Parathyroid adenoma (tissue), 2 donors: ENCODE measurements around the gene FNTB.

ENCODE experiments used
- H2AFZ ChIP-seq: fragments of 300-600 bp; sonication (generic); one replicate; pipeline ENCODE4 v1.7.0; 2017; ENCODE audit warnings: antibody characterized with exemption, mild to moderate bottlenecking
- H3K27ac ChIP-seq: fragments of 300-600 bp; sonication (generic); one replicate; pipeline ENCODE4 v1.7.0; 2017
- H3K27me3 ChIP-seq: fragments of 300-600 bp; sonication (generic); one replicate; pipeline ENCODE4 v1.7.0; 2017; ENCODE audit warnings: low read length; ENCODE audit not compliant: control insufficient read depth, insufficient read depth
- H3K36me3 ChIP-seq: fragments of 300-600 bp; sonication (generic); one replicate; pipeline ENCODE4 v1.7.0; 2017; ENCODE audit warnings: low read length; ENCODE audit not compliant: control insufficient read depth, insufficient read depth
- H3K4me1 ChIP-seq: fragments of 300-600 bp; sonication (generic); one replicate; pipeline ENCODE4 v1.7.0; 2017; ENCODE audit warnings: control low read depth
- H3K4me2 ChIP-seq: fragments of 300-600 bp; sonication (generic); one replicate; pipeline ENCODE4 v1.7.0; 2017; ENCODE audit warnings: low read length
- H3K4me3 ChIP-seq: fragments of 300-600 bp; sonication (generic); one replicate; pipeline ENCODE4 v1.7.0; 2017; ENCODE audit warnings: low read depth, low read length
- H3K79me2 ChIP-seq: fragments of 300-600 bp; sonication (generic); one replicate; pipeline ENCODE4 v1.7.0; 2017; ENCODE audit warnings: control low read depth
- H3K9ac ChIP-seq: fragments of 300-600 bp; sonication (generic); one replicate; pipeline ENCODE4 v1.7.0; 2017; ENCODE audit warnings: mild to moderate bottlenecking
- H3K9me3 ChIP-seq: fragments of 300-600 bp; sonication (generic); one replicate; pipeline ENCODE4 v1.7.0; 2017; ENCODE audit warnings: low read length; ENCODE audit not compliant: control insufficient read depth
- TF ChIP-seq, protein P1 (sequence below): fragments of 300-600 bp; sonication (generic); IDR thresholded peaks from one replicate; pipeline ENCODE4 v1.7.0; 2017; ENCODE audit warnings: antibody characterized with exemption, mild to moderate bottlenecking
- donor health status: primary hyperparathyroidism.

FNTB gene

DNA sequence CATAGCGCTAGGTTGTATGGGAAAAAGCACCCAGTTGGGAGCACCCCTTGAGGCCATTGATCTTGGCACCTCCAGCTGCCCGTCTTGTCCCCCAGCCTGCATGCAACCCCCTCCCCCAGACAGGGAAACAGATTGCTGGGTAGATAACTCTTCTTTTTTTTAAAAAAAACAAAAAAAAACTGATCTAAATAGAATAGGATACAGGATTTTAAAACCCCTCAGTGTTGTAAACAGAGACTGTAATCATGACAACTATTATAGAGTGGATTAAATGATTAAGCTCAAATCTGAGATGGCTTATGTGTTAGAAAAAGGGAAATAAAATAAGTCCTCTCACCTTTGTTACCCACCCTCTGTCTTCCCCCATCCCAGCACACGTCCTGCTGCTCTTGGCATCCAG is 66.8 kb downstream of the FNTB start:
- Histone ChIP-seq H3K9ac (no peak overlapping the region), H3K36me3 (no peaks in the 10 kb centered on the region), H3K4me3 (no peak overlapping the region), H2AFZ (no peak overlapping the region), H3K9me3 (no peaks in the 10 kb centered on the region), H3K4me2 (no peak overlapping the region), H3K27me3 (no peaks in the 10 kb centered on the region), H3K27ac (no peak overlapping the region), H3K79me2 (no peaks in the 10 kb centered on the region), H3K4me1 (no peaks in the 10 kb centered on the region)
- TF ChIP-seq, protein P1, sequence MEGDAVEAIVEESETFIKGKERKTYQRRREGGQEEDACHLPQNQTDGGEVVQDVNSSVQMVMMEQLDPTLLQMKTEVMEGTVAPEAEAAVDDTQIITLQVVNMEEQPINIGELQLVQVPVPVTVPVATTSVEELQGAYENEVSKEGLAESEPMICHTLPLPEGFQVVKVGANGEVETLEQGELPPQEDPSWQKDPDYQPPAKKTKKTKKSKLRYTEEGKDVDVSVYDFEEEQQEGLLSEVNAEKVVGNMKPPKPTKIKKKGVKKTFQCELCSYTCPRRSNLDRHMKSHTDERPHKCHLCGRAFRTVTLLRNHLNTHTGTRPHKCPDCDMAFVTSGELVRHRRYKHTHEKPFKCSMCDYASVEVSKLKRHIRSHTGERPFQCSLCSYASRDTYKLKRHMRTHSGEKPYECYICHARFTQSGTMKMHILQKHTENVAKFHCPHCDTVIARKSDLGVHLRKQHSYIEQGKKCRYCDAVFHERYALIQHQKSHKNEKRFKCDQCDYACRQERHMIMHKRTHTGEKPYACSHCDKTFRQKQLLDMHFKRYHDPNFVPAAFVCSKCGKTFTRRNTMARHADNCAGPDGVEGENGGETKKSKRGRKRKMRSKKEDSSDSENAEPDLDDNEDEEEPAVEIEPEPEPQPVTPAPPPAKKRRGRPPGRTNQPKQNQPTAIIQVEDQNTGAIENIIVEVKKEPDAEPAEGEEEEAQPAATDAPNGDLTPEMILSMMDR, result no peak

DNA sequence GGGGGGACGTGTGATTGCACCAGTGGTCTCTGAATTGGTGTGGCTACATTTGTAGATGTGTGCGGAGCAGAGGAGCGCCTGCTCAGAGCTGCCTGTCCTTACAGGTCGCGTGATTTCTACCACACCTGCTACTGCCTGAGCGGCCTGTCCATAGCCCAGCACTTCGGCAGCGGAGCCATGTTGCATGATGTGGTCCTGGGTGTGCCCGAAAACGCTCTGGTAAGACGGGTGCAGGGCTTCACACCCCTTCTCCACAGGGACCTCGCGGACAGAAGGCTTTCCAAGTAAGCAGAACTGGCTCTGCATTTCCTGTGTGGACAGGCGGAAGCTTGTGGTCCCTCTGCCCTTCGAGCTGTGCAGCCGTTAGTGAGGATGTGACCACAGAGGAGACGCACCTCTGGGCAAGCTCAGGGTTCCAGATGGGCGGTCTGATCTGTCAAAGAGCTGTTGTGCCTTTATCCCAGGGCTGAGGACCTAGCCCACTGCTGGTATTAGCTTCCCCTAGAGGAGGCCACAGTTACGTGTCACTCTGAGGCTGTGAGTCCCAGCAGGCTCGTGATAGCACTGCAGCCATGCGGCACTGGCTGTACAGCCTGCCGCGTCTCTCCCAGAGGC is 67.9 kb downstream of the FNTB start:
- H3K27me3 ChIP-seq, result no peaks in the 10 kb centered on the region
- H3K4me3 ChIP-seq, result no peak overlapping the region
- no peaks in the 10 kb centered on the region for H3K9me3 ChIP-seq
- H3K4me2 ChIP-seq, result no peak overlapping the region
- H3K79me2 ChIP-seq, result no peaks in the 10 kb centered on the region
- no peaks in the 10 kb centered on the region for H3K4me1 ChIP-seq
- H3K27ac ChIP-seq, result no peak overlapping the region
- H2AFZ ChIP-seq, result no peak overlapping the region
- no peaks in the 10 kb centered on the region for H3K36me3 ChIP-seq
- TF ChIP-seq, protein P1, result no peak
- H3K9ac ChIP-seq, result no peak overlapping the region

DNA sequence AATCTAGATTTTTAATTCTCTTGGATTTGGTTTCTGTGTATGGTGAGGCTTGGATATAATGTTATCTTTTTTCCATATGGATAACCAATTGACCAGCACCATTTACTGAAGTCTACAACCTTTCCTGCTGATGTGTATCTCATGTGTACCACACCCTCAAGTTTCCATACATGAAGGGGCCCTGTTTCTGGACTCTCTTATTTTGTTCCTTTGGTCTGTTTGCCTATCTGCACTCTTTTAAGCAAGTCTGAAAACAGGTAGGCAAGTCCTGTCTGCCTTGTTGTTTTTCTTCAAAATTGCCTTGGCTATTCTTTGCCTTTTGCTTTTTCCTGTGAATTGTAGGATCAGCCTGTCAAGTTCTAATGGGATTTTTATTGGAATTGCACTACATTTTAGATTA is 71.0 kb downstream of the FNTB start:
- Histone ChIP-seq H3K4me2 (no peak overlapping the region), H3K4me1 (no peaks in the 10 kb centered on the region), H3K9me3 (no peaks in the 10 kb centered on the region), H2AFZ (no peak overlapping the region), H3K27ac (no peak overlapping the region), H3K9ac (no peak overlapping the region), H3K27me3 (no peaks in the 10 kb centered on the region), H3K79me2 (no peaks in the 10 kb centered on the region), H3K36me3 (no peaks in the 10 kb centered on the region), H3K4me3 (no peak overlapping the region)
- TF ChIP-seq, protein P1, result no peak

DNA sequence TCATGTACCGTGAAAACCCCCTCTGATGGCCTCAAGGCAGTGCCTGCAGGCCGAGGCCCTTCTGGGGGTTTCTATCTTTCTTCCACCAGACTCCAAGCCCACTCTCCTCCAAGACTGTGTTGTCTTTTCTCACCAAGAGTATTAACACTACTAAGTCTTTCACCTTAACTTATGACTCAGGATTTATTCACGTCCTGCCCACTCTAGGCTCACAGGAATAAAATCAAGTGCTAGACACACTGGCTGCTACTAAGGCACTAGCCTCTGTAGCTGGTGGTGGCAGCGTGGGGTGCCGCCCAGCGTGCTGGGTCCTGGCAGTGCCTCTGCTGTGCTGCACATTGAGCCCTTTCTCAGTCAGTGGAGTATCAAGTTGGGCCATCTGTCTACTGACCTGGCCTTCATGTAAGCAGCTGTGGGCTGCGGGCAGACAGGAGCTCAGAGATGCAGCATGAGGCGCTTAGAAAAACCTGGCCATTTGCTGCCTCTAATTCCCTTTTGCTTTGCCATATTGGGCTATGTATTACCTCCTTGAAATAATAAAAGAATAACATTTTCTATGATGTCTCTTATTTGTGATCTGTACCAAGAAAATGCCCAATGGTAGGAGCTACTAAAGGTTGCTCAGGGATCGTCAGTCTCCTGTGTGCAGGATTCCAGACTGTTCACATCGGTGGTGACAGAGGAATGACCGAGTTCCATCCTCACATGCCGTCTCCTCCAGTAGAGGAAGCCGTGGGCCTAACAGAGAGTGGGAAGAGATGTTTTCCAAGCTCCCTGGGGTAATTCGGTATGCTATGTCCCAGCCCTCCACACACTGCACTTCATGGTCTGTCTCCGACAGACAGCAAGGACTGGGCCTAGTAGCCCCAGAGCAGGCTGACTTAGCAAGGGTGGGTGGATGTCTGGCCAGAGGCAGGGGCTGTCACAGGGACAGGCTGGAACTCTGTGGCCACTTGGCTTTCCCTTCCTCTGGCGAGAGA is 75.7 kb downstream of the FNTB start:
- TF ChIP-seq, protein P1, result no peak
- Histone ChIP-seq H3K9ac (no peak overlapping the region), H3K4me2 (no peak overlapping the region), H3K79me2 (no peaks in the 10 kb centered on the region), H3K4me3 (no peak overlapping the region), H2AFZ (no peak overlapping the region), H3K9me3 (no peaks in the 10 kb centered on the region), H3K27me3 (no peaks in the 10 kb centered on the region), H3K4me1 (no peaks in the 10 kb centered on the region), H3K36me3 (no peaks in the 10 kb centered on the region), H3K27ac (no peak overlapping the region)
